Stimulated activated CD8-positive, alpha-beta memory T cell treated with anti-CD3 and anti-CD28 coated beads, Interleukin-7, amount 100 ng/mL, for 4 hours (primary cell): ENCODE measurements around the gene CLTC.

Experiments used
- DNase-seq, 2 donors: peaks; one replicate each; pipeline ENCODE4 v3.0.0-alpha.2; 2020; ENCODE audit warnings: low read depth in 2 of 2

The CLTC gene

GRCh38 chr17:59680314-59680713, 60.6 kb downstream of the CLTC start:
- no peak for DNase-seq

DNA sequence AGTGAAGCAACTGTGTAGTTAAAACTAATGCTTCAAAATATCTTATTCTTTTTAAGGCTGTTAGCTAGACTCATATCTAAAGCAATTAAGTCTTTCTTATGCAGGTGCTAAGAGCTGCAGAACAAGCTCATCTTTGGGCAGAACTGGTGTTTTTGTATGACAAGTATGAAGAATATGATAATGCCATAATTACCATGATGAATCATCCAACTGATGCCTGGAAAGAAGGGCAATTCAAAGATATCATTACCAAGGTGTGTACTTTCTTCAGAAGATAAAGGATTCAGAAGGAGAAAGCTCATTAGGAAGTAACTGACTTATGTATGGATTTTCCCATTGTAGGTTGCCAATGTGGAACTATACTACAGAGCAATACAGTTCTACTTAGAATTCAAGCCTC, 63.6 kb downstream of the CLTC start:
- DNase-seq: no peak

GRCh38 chr17:59684967-59685366, 65.3 kb downstream of the CLTC start:
- DNase-seq: no peak

DNA sequence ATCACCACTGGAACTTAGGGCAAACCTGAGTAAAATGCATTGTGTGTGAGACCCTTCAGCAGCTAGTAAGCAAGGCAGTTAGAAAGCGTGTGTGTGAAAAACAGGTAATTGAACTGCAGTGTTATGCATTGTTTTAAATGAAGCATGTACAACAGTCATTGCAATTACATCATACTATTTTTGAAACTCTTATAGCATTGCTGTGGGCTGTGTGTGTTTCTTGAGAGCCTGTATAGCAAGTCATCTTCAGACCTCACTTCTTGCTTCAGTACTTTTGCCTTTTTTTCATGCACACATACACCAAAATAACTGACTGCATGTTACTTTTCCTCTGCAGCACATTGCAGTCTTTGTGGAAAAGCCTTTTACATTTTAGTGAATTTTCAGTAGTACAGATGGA, 68.3 kb downstream of the CLTC start:
- no peak for DNase-seq

GRCh38 chr17:59688496-59688895, 68.8 kb downstream of the CLTC start:
- DNase-seq: no peak

DNA sequence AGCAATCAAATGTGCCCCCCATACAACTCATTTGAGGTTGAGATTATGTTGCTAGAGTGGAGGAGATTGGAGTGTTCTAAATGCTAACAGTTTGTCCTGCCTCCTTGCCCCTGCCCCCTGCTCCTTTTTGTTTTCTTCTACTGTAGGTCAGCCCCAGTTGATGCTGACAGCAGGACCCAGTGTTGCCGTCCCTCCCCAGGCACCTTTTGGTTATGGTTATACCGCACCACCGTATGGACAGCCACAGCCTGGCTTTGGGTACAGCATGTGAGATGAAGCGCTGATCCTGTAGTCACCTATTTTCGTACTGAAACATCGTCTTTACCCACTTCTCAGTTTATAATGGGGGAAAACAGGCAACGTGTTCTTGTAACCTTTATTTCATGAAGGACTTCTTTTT, 73.9 kb downstream of the CLTC start:
- no peak for DNase-seq

DNA sequence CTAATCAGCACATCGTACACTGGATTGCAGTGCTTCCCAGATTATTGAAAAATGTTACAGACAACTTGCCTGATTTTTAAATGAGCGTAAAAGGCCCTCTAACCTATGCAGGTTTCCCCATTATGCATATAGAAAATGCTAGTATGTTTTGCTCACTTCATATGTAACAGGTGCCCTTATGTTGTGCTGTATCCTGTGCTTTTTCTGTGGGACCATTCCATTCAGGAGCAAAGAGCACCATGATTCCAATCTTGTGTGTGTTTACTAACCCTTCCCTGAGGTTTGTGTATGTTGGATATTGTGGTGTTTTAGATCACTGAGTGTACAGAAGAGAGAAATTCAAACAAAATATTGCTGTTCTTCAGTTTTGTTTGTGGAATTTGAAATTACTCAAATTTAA, 74.6 kb downstream of the CLTC start:
- DNase-seq: no peak

DNA sequence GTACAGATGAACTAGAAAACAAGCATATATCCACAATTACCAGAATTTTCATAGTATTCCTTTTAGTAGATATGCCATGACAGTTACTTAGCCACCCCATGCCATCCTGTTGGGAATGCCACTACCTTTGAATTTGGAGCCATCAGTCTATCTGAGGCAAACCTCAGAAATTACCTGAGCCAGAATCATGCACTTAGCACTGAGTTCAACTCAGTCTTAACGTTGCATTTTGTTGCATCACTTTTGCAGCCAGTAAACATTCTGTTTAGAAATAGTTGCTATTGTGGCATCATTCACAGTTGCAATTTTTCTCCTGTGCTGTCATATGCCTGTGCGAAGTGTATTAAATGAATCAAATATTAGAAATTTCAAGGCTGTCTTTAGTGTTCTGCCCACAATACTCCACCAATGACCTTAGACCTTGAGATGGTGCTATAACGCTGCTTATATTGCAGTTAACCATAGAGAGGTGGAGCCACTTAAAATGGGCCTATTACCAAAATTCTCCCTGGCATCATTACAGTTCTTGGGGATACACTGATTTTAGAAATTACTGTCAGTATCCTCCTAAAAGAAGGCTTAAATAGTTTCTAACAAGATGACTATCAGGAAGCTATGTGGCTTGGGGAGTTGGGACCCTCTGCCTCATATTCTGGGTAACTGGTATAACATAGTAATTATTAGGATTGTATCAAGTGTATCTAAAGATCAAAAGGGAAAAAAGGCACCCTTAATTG, 76.4 kb downstream of the CLTC start:
- DNase-seq: no peak

DNA sequence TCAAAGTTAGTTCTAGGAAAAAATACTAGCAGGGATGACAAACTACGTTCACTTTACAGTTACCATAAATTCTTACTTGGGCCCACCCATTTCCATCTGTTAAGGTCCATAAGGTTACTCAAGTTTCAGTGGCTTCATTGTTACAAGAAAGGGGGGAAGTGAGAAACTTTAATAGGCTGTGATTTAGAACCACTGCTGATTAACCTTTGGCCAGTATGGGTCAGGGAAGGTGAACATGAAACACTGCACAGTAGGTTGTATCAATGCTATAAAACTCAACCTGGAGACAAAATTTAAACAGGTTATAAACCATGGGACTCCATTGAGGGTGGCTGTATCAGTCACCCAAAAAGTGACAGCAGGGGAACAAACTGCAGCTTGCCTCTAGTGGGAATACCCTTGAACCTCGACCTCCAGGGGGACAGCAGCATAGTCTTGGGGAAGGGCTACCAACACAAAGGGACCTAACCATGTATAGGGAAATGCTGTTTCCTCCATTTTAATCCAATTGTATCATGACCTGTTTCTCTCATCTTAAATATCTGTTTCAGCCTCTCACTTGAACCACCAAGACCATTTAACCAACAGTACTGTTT, 77.1 kb downstream of the CLTC start:
- DNase-seq: no peak

GRCh38 chr17:59698143-59698542, 78.4 kb downstream of the CLTC start:
- DNase-seq: no peak

GRCh38 chr17:59699218-59699617, 79.5 kb downstream of the CLTC start:
- DNase-seq: no peak

DNA sequence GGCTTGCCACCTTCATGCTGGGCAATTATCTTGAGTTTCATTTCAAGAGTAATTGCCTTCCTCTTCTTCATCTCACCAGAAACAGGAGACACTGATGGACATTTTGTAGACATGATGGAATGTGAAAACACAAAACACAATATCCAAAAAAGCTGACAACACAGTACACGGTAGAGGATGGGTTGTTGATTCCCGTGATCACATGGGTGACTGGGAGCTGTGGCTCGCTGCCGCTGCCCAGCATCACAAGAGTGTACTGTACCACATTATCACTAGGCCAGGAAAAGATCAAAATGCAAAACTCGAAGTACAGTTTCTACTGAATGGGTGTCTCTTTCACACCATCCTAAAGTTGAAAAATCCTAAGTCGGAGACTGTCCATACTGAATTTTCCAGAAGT, 80.1 kb downstream of the CLTC start:
- DNase-seq: no peak

DNA sequence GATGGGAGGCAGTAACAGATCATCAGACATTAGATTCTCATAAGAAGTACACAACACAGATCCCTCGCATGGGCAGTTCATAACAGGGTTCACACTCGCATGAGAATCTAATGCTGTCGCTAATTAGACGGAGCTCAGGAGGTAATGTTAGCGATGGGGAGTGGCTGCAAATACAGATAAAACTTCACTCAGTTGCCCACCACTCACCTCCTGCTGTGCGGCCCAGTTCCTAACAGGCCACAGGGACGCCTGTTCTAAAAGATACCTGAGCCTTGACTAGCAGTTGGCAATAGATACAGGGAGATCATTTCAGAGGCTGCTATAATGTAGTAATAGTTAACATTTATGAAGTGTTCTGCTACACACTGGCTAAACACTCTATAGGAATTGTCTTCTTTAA, 82.6 kb downstream of the CLTC start:
- no peak for DNase-seq

DNA sequence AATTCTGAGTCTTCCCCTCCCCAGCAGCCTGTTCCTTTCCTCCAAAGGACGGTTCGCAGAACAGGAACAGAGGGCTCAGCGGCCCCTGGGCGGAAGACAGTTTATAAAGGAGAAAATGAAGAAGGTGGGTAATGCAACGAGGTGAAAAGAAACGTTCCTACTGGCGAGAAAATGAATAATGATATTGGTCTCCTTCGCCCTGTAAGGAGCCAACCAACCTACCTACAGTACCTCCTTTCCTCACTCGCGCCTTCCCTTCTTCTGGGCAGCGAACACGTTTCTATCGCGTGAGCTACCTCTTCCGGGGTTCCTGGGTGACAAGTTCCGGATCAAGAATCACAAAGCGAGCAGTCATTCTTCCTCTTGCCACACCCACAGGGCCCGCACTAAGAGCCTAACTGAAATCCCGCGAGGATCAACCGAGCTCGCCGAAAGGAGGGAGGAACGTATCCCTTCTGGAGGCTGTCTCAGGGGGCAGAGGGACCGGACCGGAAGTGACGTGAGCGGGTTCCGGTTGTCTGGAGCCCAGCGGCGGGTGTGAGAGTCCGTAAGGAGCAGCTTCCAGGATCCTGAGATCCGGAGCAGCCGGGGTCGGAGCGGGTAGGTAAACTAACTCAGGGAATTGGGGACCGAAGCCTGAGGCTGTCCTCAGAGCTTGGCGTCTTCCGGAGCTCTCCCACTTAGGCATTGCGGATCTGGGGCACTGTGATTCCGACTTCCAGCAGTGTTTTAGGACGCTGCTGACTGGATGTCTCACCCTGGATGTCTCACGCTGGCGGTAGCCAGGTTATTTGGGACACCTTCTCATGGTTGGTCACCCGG, 87.7 kb downstream of the CLTC start, which contains the start of the genes PTRH2 and VMP1:
Gene PTRH2, minus strand, starts transcription at position 282 of the 822 bp plus-strand sequence. CDS start 9,452 bp downstream, outside the sequence.
Gene VMP1, plus strand, starts transcription at position 506 of the 822 bp plus-strand sequence. CDS start 23,793 bp downstream, outside the sequence.
- DNase-seq: peak; percentile 86 to 89

DNA sequence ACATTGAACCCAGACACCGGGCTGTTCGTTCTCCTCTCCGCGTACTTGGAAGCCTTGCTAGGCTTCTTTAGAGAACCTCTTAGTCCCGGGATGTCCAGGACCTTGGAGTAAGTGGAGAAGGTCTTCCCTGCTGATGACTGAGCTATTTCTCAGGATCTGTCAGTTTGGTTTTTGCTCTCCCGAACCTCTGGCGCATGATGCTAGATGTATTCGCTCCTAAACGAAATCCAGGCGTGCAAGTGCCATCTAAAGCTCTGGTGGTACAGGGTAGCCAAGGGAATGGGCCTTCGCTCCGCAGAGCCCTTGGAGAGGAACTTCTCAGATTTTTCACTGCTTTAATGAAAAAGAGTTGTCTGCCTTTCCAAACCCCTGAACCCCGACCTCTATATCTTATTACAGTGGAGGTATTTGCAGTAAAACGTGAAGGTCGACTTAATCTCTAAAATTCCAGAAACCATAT, 88.3 kb downstream of the CLTC start:
- no peak for DNase-seq

DNA sequence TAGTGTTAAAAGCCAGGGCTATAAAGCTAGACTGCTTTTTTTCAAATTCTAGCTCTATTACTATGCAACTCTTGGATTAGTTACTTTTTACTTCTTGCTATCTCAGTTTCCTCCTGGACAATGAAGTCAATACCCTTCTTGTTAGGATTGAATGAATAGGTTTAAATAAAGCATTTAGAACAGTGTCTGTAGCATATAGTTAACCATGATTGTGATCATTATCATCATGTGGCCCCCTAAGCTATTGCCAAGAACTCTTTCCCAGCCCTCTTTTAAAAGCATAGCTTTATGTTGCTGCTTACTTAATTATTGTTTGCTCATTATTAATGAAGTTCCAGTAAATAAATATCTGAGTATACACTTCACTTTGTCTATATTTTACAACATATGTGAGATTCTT, 92.2 kb downstream of the CLTC start:
- DNase-seq: no peak

DNA sequence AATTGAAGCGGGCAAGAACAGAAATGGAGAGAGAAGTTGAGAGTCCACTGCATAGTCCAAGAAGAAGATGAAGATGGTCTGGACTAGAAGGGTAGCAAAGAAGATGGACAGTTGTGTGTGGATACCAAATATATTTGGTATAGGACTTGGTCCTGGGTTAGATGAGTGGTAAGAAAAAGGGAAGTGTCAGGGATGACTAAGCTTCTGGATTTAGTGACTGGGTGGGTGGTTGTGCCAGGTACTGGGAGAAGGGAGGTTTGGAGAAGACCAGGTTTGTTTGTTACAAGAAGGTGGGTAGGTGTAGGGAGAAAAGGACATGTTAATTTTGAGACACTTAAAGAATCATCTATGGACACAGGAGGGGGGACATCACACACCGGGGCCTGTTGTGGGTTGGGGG, 93.2 kb downstream of the CLTC start:
- no peak for DNase-seq

DNA sequence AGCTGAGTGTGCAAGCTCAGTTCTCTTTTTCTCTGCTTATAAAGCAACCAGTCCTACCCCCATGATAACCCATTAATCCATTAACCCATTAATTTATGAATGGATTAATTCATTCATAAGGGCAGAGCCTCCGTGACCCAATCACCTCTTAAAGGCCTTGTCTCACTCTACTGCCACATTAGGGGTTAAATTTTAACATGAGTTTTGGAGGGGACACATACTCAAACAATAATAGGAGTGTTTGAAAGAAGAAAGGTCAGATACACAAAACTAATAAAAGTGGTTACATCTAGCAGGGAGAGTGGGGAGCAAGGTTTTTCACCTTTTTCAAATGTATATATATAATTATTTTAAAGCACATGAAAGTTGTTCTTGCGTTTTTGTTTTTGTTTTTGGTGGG, 94.6 kb downstream of the CLTC start:
- no peak for DNase-seq

DNA sequence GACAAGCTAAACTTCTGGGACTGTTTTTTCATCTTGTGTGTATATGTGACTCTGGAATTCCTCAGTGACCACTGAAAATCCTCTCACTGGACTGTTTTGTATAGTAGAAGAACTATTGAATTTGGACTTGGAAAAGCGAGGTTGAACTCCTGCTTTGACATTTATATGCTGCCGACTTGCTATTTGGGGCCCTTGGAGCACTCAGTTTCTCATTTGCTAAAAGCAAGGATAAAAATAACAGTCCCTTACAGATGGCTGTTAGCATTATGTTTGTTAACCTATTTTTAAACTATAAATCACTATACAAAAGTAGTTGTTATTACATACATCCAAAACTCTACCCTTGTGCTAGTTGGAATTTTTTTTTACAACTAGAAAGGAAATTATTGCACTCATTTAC, 96.7 kb downstream of the CLTC start:
- no peak for DNase-seq

GRCh38 chr17:59719526-59719925, 99.8 kb downstream of the CLTC start:
- no peak for DNase-seq

GRCh38 chr17:59722623-59723022, 102.9 kb downstream of the CLTC start:
- no peak for DNase-seq

DNA sequence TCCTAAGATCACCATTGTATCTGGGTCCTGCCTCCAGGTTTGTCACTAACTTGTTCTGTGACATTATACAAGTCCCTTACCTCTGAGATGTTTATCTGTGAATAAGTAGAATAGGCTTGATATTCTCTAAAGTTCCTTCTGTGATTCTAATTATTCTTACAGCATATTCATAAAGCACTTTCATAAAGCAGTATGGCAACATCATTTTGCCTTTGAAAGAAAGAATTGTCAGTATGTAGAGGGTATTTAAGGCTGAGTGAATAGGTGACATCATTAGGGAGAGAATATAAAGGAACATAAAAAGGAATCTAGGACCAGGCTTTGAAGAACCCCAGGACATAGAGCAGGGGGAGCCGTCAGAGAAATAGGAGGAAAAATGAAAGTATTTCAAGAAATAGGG, 103.3 kb downstream of the CLTC start:
- DNase-seq: no peak

DNA sequence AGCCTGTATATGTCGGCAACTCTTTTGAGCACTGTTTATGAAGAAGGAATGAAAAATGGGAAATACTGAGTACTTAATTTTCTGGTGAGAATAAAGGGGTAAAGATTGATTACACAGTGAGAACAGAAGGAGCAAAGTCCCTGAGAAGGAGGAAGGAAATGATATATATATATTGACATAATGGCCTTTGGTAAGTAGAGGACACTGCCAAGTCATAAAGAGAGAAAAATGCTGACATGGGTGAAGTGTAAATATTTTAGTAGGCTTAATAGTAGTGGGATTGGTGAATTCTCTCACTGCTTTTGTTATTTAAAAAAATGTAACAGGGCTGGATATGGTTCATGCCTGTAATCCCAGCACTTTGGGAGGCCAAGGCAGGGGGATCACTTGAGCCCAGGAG, 103.9 kb downstream of the CLTC start:
- no peak for DNase-seq
